GM21423 (cell line): ENCODE data around the gene CD22.
A peak's percentile ranks its signal among the peaks of the same experiment; 100 is the strongest.

ENCODE experiments used
- ATAC-seq: cut with Tn5 transposase; IDR thresholded peaks from one replicate; pipeline ENCODE4 v1.9.1; 2021; ENCODE audit warnings: mild to moderate bottlenecking, moderate library complexity; ENCODE audit not compliant: unreplicated experiment

CD22 gene

GRCh38 chr19:35340431-35340830 lies 11.4 kb downstream of the CD22 start:
- ATAC-seq, result no peak

- ATAC-seq, result no peak
These were observed 12.0 kb downstream of the CD22 start for GRCh38 chr19:35341006-35341405.

DNA sequence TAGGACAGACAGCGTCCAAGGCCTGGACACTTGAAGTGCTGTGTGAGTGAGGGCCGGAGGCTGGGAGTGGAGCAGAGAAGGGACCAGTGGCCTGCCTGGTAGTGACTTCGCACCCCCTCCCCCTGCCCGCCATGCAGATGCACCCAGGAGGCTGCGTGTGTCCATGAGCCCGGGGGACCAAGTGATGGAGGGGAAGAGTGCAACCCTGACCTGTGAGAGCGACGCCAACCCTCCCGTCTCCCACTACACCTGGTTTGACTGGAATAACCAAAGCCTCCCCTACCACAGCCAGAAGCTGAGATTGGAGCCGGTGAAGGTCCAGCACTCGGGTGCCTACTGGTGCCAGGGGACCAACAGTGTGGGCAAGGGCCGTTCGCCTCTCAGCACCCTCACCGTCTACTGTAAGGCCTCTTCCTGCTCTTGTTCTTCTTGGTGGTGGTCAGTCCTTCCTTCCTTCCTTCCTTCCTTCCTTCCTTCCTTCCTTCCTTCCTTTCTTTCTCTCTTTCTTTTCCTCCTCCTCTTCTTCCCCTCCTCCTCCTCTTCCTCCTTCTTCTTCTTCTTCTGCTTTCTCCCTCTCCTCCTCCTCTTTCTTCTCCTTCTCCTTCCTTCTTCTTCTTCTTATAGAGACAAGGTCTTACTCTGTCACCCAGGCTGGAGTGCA lies 12.7 kb downstream of the CD22 start:
- ATAC-seq, result no peak

DNA sequence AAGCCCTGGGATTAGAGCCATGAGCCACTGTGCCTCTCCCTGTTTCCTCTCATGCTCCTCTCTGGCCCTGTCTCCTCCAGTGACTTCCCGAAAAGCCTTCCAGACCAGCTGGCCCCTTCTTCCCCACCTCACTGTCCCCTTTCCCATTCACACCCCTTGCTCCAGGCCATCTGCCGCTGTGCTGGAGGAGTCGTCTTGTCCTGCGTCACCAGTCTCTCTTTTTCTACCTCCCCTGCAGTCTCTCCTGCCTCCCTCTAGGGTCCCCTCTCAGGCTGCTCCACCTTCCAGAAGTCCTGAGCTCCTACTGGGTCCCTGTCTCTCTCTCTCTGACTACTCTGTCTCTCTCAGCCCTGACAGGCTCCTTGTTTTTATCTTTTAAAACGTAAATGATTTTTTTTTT lies 13.4 kb downstream of the CD22 start:
- ATAC-seq, result no peak

- no peak for ATAC-seq
These were observed 15.6 kb downstream of the CD22 start for GRCh38 chr19:35344511-35345031.

- ATAC-seq, result no peak
These were observed 16.7 kb downstream of the CD22 start for GRCh38 chr19:35345671-35346111.

- ATAC-seq, result no peak
These were observed 17.4 kb downstream of the CD22 start for GRCh38 chr19:35346193-35347052.

DNA sequence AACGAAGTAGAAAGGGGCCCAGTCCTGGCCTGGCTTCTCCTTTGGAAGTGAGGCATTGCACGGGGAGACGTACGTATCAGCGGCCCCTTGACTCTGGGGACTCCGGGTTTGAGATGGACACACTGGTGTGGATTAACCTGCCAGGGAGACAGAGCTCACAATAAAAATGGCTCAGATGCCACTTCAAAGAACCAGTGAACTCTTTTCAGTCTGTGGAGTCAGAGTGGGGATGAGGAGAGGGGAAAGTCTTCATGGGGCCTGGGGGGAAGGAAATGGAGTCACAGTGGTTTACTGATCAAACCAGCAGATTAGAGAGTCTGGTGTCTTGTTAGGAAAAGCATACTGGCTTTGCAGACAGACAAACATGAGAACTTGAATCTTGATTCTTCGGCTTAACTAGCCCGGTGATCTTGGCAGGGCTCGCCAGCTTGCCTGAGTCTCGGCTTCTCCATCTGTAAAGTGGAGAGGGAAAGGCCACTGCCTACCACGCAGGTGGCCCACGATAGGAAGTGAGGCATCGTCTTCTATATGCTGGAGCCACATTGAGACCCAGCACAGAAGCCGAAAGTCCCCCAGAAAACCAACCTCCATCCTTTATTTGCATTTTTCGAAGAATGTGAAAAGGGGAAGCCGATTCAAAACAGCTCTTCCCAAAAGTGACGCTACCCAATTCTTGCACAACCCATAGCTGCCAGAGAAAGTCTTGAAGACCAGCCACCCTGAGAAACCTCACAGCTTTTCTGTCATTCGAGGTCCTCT lies 18.4 kb downstream of the CD22 start, which contains the start of gene FFAR1:
Gene FFAR1 (plus strand): TSS at position 732 of the 759 bp plus-strand sequence. CDS start 3,650 bp downstream, outside the sequence.
- peak; percentile 61 for ATAC-seq

DNA sequence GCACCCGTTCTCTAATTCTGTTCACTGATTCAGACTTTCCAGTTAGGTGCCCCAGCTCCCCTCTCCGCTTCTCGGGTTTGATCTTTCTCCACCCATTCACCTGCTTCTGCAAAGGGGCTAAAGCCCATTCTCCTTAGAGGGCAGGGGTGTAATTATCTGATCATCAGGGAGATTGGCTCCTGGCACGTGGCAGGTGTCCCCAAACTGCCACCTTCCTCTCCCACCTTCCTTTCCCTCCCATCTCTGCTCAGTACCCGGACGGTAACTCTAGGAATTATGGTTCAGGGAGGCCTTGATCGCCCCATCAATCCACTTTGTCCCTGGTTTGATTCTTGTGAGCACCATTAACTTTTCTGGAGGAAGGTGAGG lies 18.9 kb downstream of the CD22 start:
- no peak for ATAC-seq

DNA sequence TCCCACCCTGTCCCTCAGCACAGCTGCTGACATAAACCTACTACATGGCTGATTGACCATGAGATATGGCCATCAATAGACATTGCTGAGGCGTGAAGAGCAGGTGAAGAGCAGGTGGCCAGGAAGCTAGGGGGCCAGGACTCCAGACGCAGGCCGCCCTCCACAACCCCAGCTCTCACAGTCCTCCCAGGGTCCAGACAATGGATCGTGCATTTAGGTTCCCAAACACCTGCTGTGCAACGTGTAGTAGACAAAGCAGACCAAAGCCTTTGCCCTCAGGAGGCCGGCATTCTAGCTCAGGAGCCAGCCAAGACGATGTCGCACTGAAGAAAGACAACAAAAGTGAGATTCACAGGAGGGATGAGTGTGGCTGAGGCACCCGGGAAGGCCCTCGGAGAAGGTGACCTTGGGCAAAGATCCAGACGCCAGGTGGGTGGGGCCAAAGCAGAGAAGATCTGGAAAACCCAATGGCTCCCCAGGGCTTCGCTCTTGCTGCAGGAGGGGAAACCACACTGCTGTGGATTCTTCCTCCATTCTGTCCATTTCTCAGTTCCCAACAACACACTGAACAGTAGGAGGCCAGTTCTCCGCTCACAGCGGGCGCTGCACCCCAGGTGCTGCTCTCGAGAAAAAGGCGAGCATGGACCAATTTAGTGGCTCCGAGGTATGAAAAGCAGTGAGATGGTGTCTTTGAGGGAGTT lies 20.1 kb downstream of the CD22 start:
- ATAC-seq, result no peak

- no peak for ATAC-seq
These were observed 20.9 kb downstream of the CD22 start for GRCh38 chr19:35349614-35350521.

- ATAC-seq, result no peak
These were observed 21.6 kb downstream of the CD22 start for GRCh38 chr19:35350591-35350990.

- no peak for ATAC-seq
These were observed 22.6 kb downstream of the CD22 start for GRCh38 chr19:35351411-35352176.

- no peak for ATAC-seq
These were observed 23.1 kb downstream of the CD22 start for GRCh38 chr19:35352177-35352447.

DNA sequence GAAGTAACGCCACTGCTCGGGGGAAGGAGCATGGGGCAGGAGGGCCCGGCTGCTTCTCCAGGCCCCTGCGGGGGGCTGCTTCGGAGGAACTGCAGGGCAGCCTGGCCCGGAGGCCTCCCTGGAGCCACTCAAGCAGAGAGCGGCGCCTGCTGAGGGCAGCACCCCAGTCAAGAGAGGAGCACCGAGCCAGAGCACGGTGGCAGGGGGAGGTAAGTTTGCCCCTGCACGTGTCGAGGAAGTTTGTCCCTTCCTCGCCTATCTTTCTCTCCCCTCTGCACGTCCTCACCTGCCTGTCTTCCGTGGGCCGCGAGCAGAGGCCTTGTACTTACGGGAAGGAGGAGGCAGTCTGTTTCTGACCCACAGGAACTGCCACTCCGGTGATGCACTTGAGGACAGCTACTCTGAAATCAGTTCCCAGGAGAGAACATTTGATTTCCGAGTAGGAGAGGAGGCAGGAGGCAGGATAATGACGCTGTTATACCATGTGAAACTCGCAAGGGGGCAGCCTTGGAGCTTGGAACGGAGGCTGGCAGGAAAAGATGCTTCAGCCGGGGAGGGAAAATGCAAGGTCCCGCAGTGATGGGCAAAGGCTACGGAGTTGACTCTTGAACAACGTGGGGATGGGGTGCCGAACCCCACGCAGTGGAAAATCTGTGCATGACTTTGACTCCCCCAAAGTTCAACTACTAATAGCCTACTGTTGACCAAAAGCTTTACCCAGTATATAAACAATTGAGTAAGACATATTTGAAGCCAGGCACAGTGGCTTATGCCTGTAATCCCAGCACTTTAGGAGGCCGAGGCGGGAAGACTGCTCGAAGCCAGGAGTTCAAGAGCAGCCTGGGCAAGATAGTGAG lies 23.7 kb downstream of the CD22 start:
- ATAC-seq, result no peak

DNA sequence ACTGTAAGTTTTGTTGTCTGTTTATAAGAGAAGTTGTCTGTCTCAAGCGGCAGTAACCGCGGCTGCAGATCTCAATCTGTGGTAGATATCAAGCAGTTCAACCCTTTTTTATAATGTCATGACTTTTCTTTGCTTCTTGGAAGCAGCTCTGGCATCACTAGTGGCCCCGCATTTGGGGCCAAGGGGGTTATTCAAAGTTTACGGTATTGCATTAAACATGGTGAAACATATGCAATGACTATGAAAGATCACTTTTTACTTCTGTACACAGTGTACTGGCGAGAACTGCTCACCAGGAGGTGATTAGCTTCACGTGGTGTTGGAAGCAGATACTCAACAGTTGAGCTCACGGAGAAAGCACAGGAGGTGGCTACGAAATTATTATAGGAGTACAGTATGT lies 24.6 kb downstream of the CD22 start:
- ATAC-seq, result no peak

GRCh38 chr19:35354898-35355297 lies 25.9 kb downstream of the CD22 start:
- ATAC-seq, result no peak

- ATAC-seq, result no peak
These were observed 26.9 kb downstream of the CD22 start for GRCh38 chr19:35355791-35356460.
